SK-N-SH treated with all-trans-retinoic acid at 6 μM for 48 hours (cell line): Measurements from ENCODE around the gene MINK1.

Source experiments
- ARNTL ChIP-seq: fragments of 450-650 bp; formaldehyde crosslinking; IDR thresholded peaks from 2 replicates; pipeline ENCODE4 v1.5.0; 2020; ENCODE audit warnings: low read depth, mild to moderate bottlenecking, moderate library complexity, borderline replicate concordance
- CSDC2 ChIP-seq: fragments of 250-450 bp; sonication (Bioruptor Pico); IDR thresholded peaks from 2 replicates; pipeline ENCODE4 v1.5.0; 2020; ENCODE audit warnings: mild to moderate bottlenecking, moderate library complexity
- GLIS3 ChIP-seq: fragments of 250-450 bp; sonication (Bioruptor Pico); IDR thresholded peaks from 2 replicates; pipeline ENCODE4 v1.5.0; 2020; ENCODE audit warnings: mild to moderate bottlenecking, moderate library complexity
- PPARA ChIP-seq: fragments of 250-450 bp; sonication (Bioruptor Pico); IDR thresholded peaks from 2 replicates; pipeline ENCODE4 v1.5.0; 2020; ENCODE audit warnings: mild to moderate bottlenecking, borderline replicate concordance
- SNAI2 ChIP-seq: fragments of 250-450 bp; sonication (Bioruptor Pico); IDR thresholded peaks from 2 replicates; pipeline ENCODE4 v1.5.0; 2020; ENCODE audit warnings: mild to moderate bottlenecking, moderate library complexity
- TSHZ2 ChIP-seq: fragments of 250-450 bp; sonication (Bioruptor Pico); IDR thresholded peaks from 2 replicates; pipeline ENCODE4 v1.5.0; 2020; ENCODE audit warnings: mild to moderate bottlenecking, moderate library complexity
- ZC3H10 ChIP-seq: fragments of 250-450 bp; sonication (Bioruptor Pico); IDR thresholded peaks from 2 replicates; pipeline ENCODE4 v1.5.1; 2021; ENCODE audit warnings: mild to moderate bottlenecking, moderate library complexity
- ZFP3 ChIP-seq: fragments of 250-450 bp; sonication (Bioruptor Pico); IDR thresholded peaks from 2 replicates; pipeline ENCODE4 v1.5.0; 2020; ENCODE audit warnings: mild to moderate bottlenecking, moderate library complexity
- ZFP30 ChIP-seq: fragments of 450-650 bp; formaldehyde crosslinking; IDR thresholded peaks from 2 replicates; pipeline ENCODE4 v1.5.0; 2022; ENCODE audit warnings: mild to moderate bottlenecking, moderate library complexity
- ZNF565 ChIP-seq: fragments of 450-650 bp; formaldehyde crosslinking; conservative IDR thresholded peaks from 2 replicates; pipeline ENCODE4 v1.5.0; 2020; ENCODE audit warnings: low read depth, mild to moderate bottlenecking, moderate library complexity
- ZNF70 ChIP-seq: fragments of 450-650 bp; formaldehyde crosslinking; IDR thresholded peaks from 2 replicates; pipeline ENCODE4 v1.5.0; 2020; ENCODE audit warnings: mild to moderate bottlenecking, moderate library complexity
- ZNF8 ChIP-seq: fragments of 450-650 bp; formaldehyde crosslinking; IDR thresholded peaks from 2 replicates; pipeline ENCODE4 v1.5.0; 2020; ENCODE audit warnings: mild to moderate bottlenecking, moderate library complexity
- TF ChIP-seq, protein P1 (sequence below): fragments of 250-450 bp; sonication (Bioruptor Pico); IDR thresholded peaks from 2 replicates; pipeline ENCODE4 v1.8.0; 2020; ENCODE audit warnings: mild to moderate bottlenecking, moderate library complexity, borderline replicate concordance

DNA sequence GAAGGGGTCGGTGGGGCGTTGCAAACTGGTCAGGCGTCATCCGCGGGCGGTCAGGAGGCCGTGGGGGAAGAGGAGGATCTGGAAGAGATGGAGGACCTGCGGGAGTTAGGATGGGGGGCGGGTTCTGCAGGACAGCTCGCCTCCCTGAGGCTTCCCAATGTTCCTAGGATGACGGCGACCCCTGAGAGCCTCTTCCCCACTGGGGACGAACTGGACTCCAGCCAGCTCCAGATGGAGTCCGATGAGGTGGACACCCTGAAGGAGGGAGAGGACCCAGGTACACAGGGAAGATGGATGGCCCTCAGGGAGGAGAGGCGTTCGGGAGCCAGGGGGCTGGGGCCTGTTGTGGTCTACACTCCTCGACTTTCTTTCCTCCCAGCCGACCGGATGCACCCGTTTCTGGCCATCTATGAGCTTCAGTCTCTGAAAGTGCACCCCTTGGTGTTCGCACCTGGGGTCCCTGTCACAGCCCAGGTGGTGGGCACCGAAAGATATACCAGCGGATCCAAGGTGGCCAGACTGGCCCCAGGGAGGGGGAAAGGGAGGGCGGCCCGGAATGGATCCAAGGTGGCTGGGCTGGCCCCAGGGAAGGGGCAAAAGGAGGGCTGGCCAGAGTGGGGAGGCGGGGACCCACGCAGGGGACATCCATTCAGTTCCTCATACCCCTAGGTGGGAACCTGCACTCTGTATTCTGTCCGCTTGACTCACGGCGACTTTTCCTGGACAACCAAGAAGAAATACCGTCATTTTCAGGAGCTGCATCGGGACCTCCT lies 25.3 kb upstream of the MINK1 start:
- TF ChIP-seq ARNTL (no peak), ZC3H10 (no peak), SNAI2 (CRISPR knock-in tag) (no peak), ZFP30 (CRISPR knock-in tag) (no peak), TSHZ2 (CRISPR knock-in tag) (no peak), ZNF565 (CRISPR knock-in tag) (no peak), ZFP3 (CRISPR knock-in tag) (no peak), PPARA (CRISPR knock-in tag) (no peak), ZNF8 (CRISPR knock-in tag) (no peak), ZNF70 (CRISPR knock-in tag) (no peak), CSDC2 (CRISPR knock-in tag) (no peak), GLIS3 (CRISPR knock-in tag) (no peak)
- TF ChIP-seq, protein P1, sequence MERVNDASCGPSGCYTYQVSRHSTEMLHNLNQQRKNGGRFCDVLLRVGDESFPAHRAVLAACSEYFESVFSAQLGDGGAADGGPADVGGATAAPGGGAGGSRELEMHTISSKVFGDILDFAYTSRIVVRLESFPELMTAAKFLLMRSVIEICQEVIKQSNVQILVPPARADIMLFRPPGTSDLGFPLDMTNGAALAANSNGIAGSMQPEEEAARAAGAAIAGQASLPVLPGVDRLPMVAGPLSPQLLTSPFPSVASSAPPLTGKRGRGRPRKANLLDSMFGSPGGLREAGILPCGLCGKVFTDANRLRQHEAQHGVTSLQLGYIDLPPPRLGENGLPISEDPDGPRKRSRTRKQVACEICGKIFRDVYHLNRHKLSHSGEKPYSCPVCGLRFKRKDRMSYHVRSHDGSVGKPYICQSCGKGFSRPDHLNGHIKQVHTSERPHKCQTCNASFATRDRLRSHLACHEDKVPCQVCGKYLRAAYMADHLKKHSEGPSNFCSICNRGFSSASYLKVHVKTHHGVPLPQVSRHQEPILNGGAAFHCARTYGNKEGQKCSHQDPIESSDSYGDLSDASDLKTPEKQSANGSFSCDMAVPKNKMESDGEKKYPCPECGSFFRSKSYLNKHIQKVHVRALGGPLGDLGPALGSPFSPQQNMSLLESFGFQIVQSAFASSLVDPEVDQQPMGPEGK (CRISPR knock-in tag): no peak
